ENCODE measurements around the gene SH2D1A. TPM values are rescaled to one million over a fixed set of nuclear protein-coding genes. Genes with fewer than 3 reads are reported as not detected.

Gene SH2D1A
- total RNA-seq, 1 donor from 2014 or later = 0.59 TPM

- no peak for DNase-seq
These were observed 75.7 kb downstream of the SH2D1A start for GRCh38 chrX:124421898-124422655.

Small RNA genes within 50 kb of the gene (small RNA-seq; reads per million reads assigned to genes)
- gene AL022718.1 (ENCODE audit: low replicate concordance) = not detected

Other genes starting within 250 kb of the SH2D1A start
- not detected for gene TEX13D, start 13.9 kb upstream of the SH2D1A start, total RNA-seq

Measured in skin of body (tissue), 3 donors.